Caco-2 (cell line): ENCODE data around the gene DZIP1. TPM values are rescaled to one million over a fixed set of nuclear protein-coding genes. Genes with fewer than 3 reads are reported as not detected.

ENCODE experiments used
- BruUV-seq: library from RNA; stranded (reverse); fragments of 400-500 nt; replicated peaks from 2 replicates; lab custom pipeline; 2021; lab: Mats Ljungman, UMichigan
- CTCF ChIA-PET: fragments of 300-600 bp; sonication (Branson Sonifier 250); formaldehyde crosslinking; loops from one replicate; lab custom pipeline; 2022; ENCODE audit warnings: antibody characterized with exemption; lab: Charles Lee
- POLR2A ChIA-PET: fragments of 300-600 bp; sonication (Branson Sonifier 250); formaldehyde crosslinking; loops from one replicate; lab custom pipeline; 2022; ENCODE audit warnings: antibody characterized with exemption; lab: Charles Lee
- DNase-seq, 2 experiments: peaks; one replicate each; pipeline versions ENCODE4 v3.0.0 to v3.0.0-alpha.2; 2020 to 2022
- H3K27me3 ChIP-seq: replicated peaks from 2 replicates; pipeline ENCODE4 v1.6.0; 2011; ENCODE audit warnings: low read length; ENCODE audit not compliant: control insufficient read depth, insufficient read depth
- H3K36me3 ChIP-seq: 2 replicates; pipeline ENCODE4 v1.5.1; 2011; ENCODE audit warnings: low read length; ENCODE audit not compliant: control insufficient read depth, insufficient read depth
- H3K4me1 ChIP-seq: fragments of 250-450 bp; sonication (Bioruptor Pico); 2 replicates; pipeline ENCODE4 v1.5.1; 2020; ENCODE audit warnings: mild to moderate bottlenecking
- H3K4me3 ChIP-seq: 2 replicates; pipeline ENCODE4 v1.5.1; 2011; ENCODE audit warnings: low read depth, mild to moderate bottlenecking, control low read depth, low read length
- H3K9me3 ChIP-seq: fragments of 250-450 bp; sonication (Bioruptor Pico); 2 replicates; pipeline ENCODE4 v1.5.1; 2020; ENCODE audit warnings: mild to moderate bottlenecking, moderate library complexity
- H3K27ac Mint-ChIP-seq: one replicate; pipeline ENCODE4 v1.8.0; 2022; ENCODE audit warnings: mixed read lengths; ENCODE audit not compliant: unreplicated experiment
- H3K27me3 Mint-ChIP-seq: one replicate; pipeline ENCODE4 v1.8.0; 2022; ENCODE audit warnings: mixed read lengths; ENCODE audit not compliant: insufficient read depth, unreplicated experiment
- H3K36me3 Mint-ChIP-seq: one replicate; pipeline ENCODE4 v1.8.0; 2022; ENCODE audit warnings: mild to moderate bottlenecking, mixed read lengths; ENCODE audit not compliant: insufficient read depth, unreplicated experiment
- H3K4me1 Mint-ChIP-seq: one replicate; pipeline ENCODE4 v1.8.0; 2022; ENCODE audit warnings: low read depth, mixed read lengths; ENCODE audit not compliant: unreplicated experiment
- H3K4me3 Mint-ChIP-seq: one replicate; pipeline ENCODE4 v1.8.0; 2022; ENCODE audit warnings: mild to moderate bottlenecking, moderate library complexity, mixed read lengths; ENCODE audit not compliant: unreplicated experiment
- H3K9me3 Mint-ChIP-seq: one replicate; pipeline ENCODE4 v1.8.0; 2022; ENCODE audit warnings: mixed read lengths; ENCODE audit not compliant: unreplicated experiment
- intact Hi-C: fragments of 100-400 bp; cut with micrococcal nuclease; formaldehyde crosslinking; loops from one replicate; pipeline ENCODE4 v1.10.0; 2022; ENCODE audit not compliant: unreplicated experiment
- total RNA-seq: library from RNA; stranded (reverse); gene quantifications from 2 replicates; pipeline ENCODE4 v1.2.3, GENCODE V29; 2022
- TF ChIP-seq, protein P1 (sequence below), 2 experiments: fragments of 200-600 bp in 1 of 2; IDR thresholded peaks; 1 replicate in 1 of 2; 2 replicates in 1 of 2; pipeline versions ENCODE4 v1.5.1 to v1.8.0; 2011 to 2022; ENCODE audit warnings: antibody characterized with exemption in 1 of 2, control low read depth in 1 of 2, inconsistent platforms in 1 of 2, low read depth in 1 of 2, low read length in 1 of 2, mild to moderate bottlenecking in 1 of 2, moderate library complexity in 1 of 2; ENCODE audit not compliant: insufficient read depth in 1 of 2, severe bottlenecking in 1 of 2, unreplicated experiment in 1 of 2

Gene DZIP1
- total RNA-seq, 1 experiment from 2014 or later: 6.5 TPM

- Mint-ChIP-seq H3K4me1 (peaks cover 10% of the 10 kb centered on the region), H3K27me3 (no peaks in the 10 kb centered on the region), H3K9me3 (no peaks in the 10 kb centered on the region), H3K4me3 (no peak overlapping the region), H3K36me3 (no peaks in the 10 kb centered on the region), H3K27ac (no peak overlapping the region)
- intact Hi-C loops: no loop called here
- no peaks in the 10 kb centered on the region for H3K9me3 ChIP-seq
- H3K4me3 ChIP-seq: no peak overlapping the region
- no TSS peak for BruUV-seq
- CTCF ChIA-PET: no interaction called here
- TF ChIP-seq, protein P1, sequence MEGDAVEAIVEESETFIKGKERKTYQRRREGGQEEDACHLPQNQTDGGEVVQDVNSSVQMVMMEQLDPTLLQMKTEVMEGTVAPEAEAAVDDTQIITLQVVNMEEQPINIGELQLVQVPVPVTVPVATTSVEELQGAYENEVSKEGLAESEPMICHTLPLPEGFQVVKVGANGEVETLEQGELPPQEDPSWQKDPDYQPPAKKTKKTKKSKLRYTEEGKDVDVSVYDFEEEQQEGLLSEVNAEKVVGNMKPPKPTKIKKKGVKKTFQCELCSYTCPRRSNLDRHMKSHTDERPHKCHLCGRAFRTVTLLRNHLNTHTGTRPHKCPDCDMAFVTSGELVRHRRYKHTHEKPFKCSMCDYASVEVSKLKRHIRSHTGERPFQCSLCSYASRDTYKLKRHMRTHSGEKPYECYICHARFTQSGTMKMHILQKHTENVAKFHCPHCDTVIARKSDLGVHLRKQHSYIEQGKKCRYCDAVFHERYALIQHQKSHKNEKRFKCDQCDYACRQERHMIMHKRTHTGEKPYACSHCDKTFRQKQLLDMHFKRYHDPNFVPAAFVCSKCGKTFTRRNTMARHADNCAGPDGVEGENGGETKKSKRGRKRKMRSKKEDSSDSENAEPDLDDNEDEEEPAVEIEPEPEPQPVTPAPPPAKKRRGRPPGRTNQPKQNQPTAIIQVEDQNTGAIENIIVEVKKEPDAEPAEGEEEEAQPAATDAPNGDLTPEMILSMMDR (IDR thresholded peaks at IDR 0.05; ENCODE audit: insufficient read depth in 1 of 2, low read depth in 1 of 2, low read length in 1 of 2, severe bottlenecking in 1 of 2, unreplicated experiment in 1 of 2): no peak
- H3K36me3 ChIP-seq: no peaks in the 10 kb centered on the region
- H3K4me1 ChIP-seq: peaks cover 24% of the 10 kb centered on the region
- POLR2A ChIA-PET: no interaction called here
- no peaks in the 10 kb centered on the region for H3K27me3 ChIP-seq
- no peak for DNase-seq
Measured at GRCh38 chr13:95652821-95653220, 8.3 kb upstream of the DZIP1 start.

- no peak overlapping the region for H3K27ac Mint-ChIP-seq
- H3K4me1 Mint-ChIP-seq: peaks cover 10% of the 10 kb centered on the region
- H3K27me3 Mint-ChIP-seq: no peaks in the 10 kb centered on the region
- DNase-seq: no peak
- no peaks in the 10 kb centered on the region for H3K36me3 ChIP-seq
- no peaks in the 10 kb centered on the region for H3K36me3 Mint-ChIP-seq
- TF ChIP-seq, protein P1 (IDR thresholded peaks at IDR 0.05; ENCODE audit: insufficient read depth in 1 of 2, low read depth in 1 of 2, low read length in 1 of 2, severe bottlenecking in 1 of 2, unreplicated experiment in 1 of 2): no peak
- no peaks in the 10 kb centered on the region for H3K27me3 ChIP-seq
- H3K9me3 ChIP-seq: no peaks in the 10 kb centered on the region
- H3K4me1 ChIP-seq: peaks cover 22% of the 10 kb centered on the region
- ChIA-PET CTCF (interaction anchor here (0.6 kb wide), 1 partner anchor 9 kb away, joined by 3 read pairs; no protein-coding TSS in a partner anchor), POLR2A (no interaction called here)
- H3K9me3 Mint-ChIP-seq: no peaks in the 10 kb centered on the region
- no TSS peak for BruUV-seq
- H3K4me3 ChIP-seq: no peak overlapping the region
- H3K4me3 Mint-ChIP-seq: no peak overlapping the region
- intact Hi-C loops: no loop called here
Measured at GRCh38 chr13:95652244-95652764, 7.8 kb upstream of the DZIP1 start.

DNA sequence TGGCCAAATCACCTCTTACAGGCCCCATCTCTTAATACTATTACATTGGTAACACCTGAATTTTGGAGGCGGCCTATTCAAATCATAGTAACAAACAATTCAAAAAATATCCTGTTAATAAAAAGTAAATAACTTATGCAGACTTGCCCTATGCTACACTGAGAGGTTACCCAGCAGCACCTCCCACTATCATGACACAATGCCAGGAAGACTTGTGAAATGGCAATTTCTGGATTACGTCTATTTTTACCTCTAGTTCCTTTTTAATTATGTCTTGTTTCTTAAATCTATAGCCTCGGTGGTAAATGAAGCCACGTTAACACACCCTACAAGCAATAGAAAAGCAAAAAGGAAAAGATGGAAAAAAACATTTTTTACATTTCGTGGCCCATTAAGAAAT, 6.2 kb upstream of the DZIP1 start:
- H3K27ac Mint-ChIP-seq: no peak overlapping the region
- DNase-seq: no peak
- Histone ChIP-seq H3K4me3 (no peak overlapping the region), H3K27me3 (no peaks in the 10 kb centered on the region), H3K4me1 (peaks cover 6% of the 10 kb centered on the region), H3K36me3 (no peaks in the 10 kb centered on the region), H3K9me3 (no peaks in the 10 kb centered on the region)
- ChIA-PET POLR2A (no interaction called here), CTCF (no interaction called here)
- BruUV-seq: no TSS peak
- H3K9me3 Mint-ChIP-seq: no peaks in the 10 kb centered on the region
- intact Hi-C loops: no loop called here
- H3K27me3 Mint-ChIP-seq: no peaks in the 10 kb centered on the region
- H3K4me3 Mint-ChIP-seq: no peak overlapping the region
- H3K4me1 Mint-ChIP-seq: no peaks in the 10 kb centered on the region
- H3K36me3 Mint-ChIP-seq: no peaks in the 10 kb centered on the region
- TF ChIP-seq, protein P1 (IDR thresholded peaks at IDR 0.05; ENCODE audit: insufficient read depth in 1 of 2, low read depth in 1 of 2, low read length in 1 of 2, severe bottlenecking in 1 of 2, unreplicated experiment in 1 of 2): no peak
